HG02981 (cell line): ENCODE results near the gene RFLNA.

Experiments used
- ATAC-seq: cut with Tn5 transposase; IDR thresholded peaks from one replicate; pipeline ENCODE4 v1.9.1; 2021; ENCODE audit warnings: mild to moderate bottlenecking, moderate library complexity; ENCODE audit not compliant: unreplicated experiment

RFLNA gene

DNA sequence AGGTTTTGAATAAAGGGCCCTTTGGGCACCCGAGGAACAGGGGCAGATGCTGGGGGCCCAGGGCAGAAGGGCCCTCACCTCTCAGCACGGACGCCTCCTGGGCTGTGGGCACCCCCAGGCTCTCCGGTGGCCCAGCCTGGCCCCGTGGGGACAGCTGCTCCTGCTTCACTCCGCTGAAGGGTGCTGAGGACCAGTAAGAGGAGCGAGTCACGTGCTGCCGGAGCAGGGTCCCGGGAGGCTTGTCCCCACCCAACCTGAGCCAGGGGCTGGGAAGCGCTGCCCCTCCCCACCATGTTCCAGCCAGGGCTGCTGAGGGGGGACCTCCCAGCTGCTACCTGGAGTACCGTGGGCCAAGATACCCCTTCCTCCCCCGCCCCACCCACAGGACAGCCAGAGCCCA lies 59.5 kb downstream of the RFLNA start:
- ATAC-seq = no peak

DNA sequence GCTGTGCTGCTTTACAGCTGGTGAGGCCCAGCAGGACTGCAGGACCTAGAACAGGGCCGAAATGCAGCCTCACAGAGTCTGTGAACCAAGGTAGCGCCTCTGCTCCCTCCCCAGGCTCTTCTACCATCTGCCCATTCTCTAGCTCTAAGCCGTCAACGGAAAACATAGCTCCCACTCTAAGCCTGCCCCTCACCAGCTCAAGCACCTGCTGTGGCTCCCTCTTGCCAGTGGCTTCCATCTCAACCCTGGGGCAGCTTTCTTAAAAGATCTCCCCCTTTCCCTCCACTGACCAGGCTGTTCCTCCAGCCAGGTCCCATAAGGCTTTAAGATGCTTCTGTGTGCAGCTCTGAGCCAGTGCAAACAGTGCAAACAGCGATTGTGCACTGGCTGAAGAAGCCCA lies 61.3 kb downstream of the RFLNA start:
- ATAC-seq = no peak

DNA sequence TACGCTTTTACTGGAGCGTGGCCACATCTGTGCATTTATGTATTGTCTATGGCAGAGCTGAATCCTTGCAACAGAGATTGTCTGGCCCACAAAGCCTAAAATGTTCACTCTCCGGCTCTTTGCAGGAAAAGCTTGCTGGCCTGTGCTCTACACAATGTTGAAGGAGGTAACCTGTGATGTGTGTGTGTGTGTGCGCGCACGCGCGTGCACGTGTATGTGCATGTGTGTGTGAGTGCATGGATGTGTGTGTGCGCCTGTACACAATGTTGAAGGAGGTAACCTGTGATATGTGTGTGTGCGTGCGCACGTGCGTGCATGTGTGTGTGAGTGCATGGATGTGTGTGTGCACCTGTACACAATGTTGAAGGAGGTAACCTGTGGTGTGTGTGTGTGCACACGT lies 62.7 kb downstream of the RFLNA start:
- ATAC-seq = no peak

DNA sequence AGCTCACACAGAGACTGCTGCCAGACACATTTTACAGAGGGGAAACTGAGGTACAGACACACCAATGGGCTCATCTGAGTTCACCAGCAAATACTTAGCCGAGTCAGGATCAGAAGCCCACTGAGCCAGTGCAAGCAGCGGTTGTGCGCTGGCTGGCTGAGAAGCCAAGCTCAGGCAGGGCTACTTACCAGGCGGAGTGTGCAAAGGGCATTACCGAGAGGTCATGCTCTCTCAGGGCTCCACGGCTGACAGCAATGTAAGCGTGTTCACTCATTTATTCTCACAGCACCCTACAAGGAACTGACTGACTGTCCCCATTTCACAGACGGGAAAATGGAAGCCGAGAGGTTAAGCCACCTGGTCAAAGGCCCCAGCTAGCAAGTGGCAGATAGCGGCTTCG lies 63.7 kb downstream of the RFLNA start:
- ATAC-seq = no peak

DNA sequence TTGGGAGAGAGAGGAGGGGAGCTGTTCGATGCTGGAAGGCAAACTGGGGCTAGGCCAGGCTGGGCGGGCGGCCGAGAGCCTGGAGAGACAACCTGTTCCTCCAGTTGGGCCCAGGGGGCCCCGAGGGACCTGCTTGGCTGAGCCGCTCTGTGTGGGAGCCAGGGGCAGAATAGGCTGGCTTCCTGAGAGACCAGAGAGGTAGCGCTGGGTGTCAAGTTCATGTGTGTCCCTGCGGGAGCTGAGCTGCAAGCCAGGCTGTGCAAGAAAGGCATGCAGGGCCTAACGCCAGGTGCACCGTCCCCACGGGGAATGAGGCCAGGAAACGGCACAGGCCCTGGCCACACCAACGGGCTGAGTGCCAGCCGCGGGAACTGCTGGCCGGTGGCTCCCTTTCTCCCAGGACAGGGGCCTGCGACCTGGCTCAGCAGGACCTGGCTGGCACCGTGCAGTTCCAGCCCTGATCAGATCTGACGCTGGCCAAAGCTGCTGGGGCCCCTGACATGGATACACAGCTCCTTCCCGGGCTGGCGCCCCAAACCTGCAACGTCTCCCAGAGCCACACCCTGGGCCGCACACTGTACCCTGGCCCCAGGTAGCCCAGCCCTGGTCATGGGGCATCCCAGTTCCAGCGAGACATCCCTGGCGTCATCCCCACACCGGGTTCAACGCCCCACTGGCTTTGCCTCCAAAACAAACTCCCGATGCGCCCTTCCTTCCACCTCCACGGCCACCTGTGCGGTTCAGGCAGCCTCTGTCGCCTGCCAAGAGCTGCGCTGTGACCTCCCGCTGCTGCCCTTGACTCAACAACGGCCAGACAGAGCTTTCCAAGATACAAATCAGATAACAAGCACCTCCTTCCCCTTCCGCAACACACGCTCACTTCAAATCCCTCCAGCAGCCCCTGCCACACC lies 65.0 kb downstream of the RFLNA start:
- ATAC-seq = no peak

DNA sequence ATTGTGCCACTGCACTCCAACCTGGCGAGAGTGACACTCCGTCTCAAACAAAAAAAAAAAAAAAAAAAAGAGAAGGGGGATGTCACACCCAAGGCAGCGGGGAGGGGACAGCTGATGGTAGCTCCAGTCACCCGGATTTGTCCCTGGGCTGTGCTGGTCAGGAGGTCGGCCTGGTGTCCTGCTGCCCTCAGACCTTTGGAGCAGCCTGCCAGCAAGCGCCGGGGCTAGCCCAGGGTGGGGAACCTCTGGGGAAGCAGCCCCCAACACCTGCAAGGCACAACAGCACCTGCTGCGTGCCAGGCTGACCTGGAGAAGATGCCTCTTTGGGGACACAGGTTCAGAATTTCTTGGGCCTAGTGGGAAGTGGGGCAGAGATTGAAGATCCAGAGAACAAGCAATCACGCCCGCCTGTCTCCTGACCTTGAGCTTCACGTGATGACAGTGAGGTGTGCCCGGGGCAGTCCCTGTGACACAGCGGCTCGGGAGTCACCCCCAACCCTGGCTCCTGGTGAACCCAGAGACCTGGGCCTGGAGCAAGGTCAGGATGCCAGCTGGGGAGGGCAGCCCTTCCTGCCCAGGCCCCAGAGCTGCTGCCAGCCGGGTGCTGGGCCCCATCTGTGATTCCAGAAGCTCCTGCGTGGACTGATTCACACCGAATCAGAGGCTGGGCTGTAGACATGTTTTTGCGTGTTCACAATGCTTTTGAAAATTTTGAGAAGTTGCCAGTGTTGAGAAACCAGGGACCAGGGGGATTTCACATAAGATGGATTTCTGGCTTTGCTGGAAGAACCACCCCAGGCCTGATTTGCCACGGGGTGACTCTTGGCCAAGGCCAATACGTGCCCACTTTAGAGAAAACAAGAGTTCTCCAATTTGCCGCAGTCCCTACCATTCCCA lies 66.4 kb downstream of the RFLNA start:
- no peak for ATAC-seq

DNA sequence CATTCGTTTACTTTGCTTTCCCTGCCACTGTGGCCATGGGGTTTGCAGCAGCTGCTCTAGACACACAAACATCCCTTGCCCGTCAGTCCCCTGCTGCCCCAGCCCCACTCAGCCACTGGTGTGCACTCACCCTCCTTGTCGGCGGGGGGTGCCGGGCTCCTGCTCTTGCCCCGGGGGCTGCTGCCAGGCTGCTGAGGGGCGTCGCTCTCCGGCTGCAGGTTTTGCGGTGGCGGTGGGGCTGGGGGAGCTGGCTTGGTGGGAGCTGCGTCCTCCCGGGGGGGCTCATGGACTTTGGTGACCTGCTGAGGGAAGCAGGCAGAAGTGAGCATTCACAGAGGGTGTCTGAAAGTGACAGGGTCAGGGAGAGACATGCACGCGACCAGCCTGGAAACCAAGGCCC lies 67.1 kb downstream of the RFLNA start:
- no peak for ATAC-seq

DNA sequence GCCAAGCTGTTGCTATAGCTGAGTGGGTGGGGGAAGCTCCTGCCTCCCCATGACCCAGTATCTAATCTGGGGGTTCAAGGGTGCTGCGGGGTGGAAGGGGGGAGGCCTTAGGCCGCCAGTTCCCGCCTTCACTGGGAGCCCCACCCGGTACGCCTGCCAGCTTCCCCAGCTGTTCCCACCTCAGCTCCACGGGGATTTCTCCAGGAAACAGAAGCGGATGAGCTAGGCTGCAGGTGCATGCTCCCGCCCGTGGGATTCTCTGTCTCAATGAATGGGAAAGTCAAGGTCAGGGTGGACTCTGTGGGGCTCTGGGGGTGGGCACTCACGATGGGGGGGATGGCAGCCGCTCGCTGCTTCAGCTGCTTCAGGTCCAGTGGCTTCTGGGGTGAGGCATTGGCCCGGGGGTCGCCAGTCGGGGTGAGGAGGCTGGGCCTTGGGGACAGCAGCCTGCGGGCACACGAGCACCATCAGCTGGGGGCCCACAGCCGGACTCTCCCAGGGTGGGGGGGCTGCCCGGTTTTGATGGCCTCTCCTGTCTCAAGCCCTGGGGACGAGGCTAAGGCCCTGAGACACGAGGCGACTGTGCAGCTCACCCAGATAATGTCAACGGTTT lies 68.6 kb downstream of the RFLNA start:
- no peak for ATAC-seq

DNA sequence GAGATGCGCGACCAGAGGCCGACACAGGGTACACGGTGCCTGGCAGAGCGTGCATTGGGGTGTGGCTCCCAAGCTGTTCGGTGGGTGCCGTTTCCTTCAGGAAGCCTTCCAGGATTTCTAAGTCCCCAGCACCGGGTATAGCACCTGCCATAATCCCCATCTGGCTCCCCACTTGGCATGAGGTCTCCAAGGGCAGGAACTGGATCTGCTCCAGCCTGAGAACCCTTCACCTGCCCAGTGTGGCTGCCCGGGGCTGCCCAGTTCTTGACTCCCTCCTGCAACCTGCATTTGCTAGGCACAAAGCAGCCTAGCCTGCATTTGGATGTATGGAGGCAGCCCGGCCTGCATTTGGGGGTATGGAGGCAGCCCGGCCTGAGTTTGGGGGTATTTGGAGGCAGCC lies 69.7 kb downstream of the RFLNA start:
- no peak for ATAC-seq
